PC-3 (cell line): Measurements from ENCODE around the gene EIF5A2. TPM values are rescaled to one million over a fixed set of nuclear protein-coding genes. Genes with fewer than 3 reads are reported as not detected.
A peak's percentile ranks its signal among the peaks of the same experiment; 100 is the strongest.

Experiments
- ATAC-seq: fragments of 200-7000 bp; cut with Tn5 transposase; 2 replicates; pipeline ENCODE4 v1.9.1; 2020; ENCODE audit warnings: mild to moderate bottlenecking, moderate library complexity
- BruUV-seq: library from RNA; stranded (reverse); fragments of 400-500 nt; replicated peaks from 2 replicates; lab custom pipeline; 2021; lab: Mats Ljungman, UMichigan
- CTCF ChIA-PET: fragments of 300-600 bp; sonication (Branson Sonifier 250); formaldehyde crosslinking; loops from one replicate; lab custom pipeline; 2022; ENCODE audit warnings: antibody characterized with exemption; lab: Charles Lee
- POLR2A ChIA-PET: fragments of 300-600 bp; sonication (Branson Sonifier 250); formaldehyde crosslinking; loops from one replicate; lab custom pipeline; 2022; ENCODE audit warnings: antibody characterized with exemption; ENCODE audit not compliant: unreplicated experiment; lab: Charles Lee
- DNase-seq: peaks from one replicate; pipeline ENCODE4 v3.0.0-alpha.2; 2015
- H2AFZ ChIP-seq: fragments of 300-600 bp; sonication (generic); 2 replicates; pipeline ENCODE4 v1.6.0; 2016; ENCODE audit warnings: antibody characterized with exemption, low read length
- H3F3A ChIP-seq: fragments of 300-600 bp; sonication (generic); one replicate; pipeline ENCODE4 v1.6.0; 2017; ENCODE audit warnings: antibody characterized with exemption, low read length, control low read depth, mild to moderate bottlenecking; ENCODE audit not compliant: unreplicated experiment
- H3K27ac ChIP-seq: fragments of 300-600 bp; sonication (generic); 2 replicates; pipeline ENCODE4 v1.5.1; 2016; ENCODE audit warnings: mild to moderate bottlenecking, low read length
- H3K27me3 ChIP-seq: fragments of 300-600 bp; sonication (generic); 2 replicates; pipeline ENCODE4 v1.6.1; 2016; ENCODE audit warnings: low read length, mixed read lengths
- H3K36me3 ChIP-seq: fragments of 300-600 bp; sonication (generic); 2 replicates; pipeline ENCODE4 v1.6.1; 2016; ENCODE audit warnings: low read depth, mixed run types, low read length, mixed read lengths
- H3K4me1 ChIP-seq: fragments of 300-600 bp; sonication (generic); 2 replicates; pipeline ENCODE4 v1.5.1; 2016; ENCODE audit warnings: low read length; ENCODE audit not compliant: insufficient read depth
- H3K4me2 ChIP-seq: fragments of 300-600 bp; sonication (generic); 2 replicates; pipeline ENCODE4 v1.6.0; 2016; ENCODE audit warnings: low read length
- H3K4me3 ChIP-seq: fragments of 300-600 bp; sonication (generic); 2 replicates; pipeline ENCODE4 v1.5.1; 2016; ENCODE audit warnings: mild to moderate bottlenecking, low read length, mixed read lengths
- H3K79me2 ChIP-seq: fragments of 300-600 bp; sonication (generic); 2 replicates; pipeline ENCODE4 v1.6.1; 2017; ENCODE audit warnings: low read length, mixed read lengths
- H3K9ac ChIP-seq: fragments of 300-600 bp; sonication (generic); 2 replicates; pipeline ENCODE4 v1.6.0; 2016; ENCODE audit warnings: mild to moderate bottlenecking, low read length
- H3K9me2 ChIP-seq: fragments of 300-600 bp; sonication (generic); replicated peaks from 2 replicates; pipeline ENCODE4 v1.6.1; 2016; ENCODE audit warnings: mixed run types, low read length, mixed read lengths
- H3K9me3 ChIP-seq: fragments of 300-600 bp; sonication (generic); 2 replicates; pipeline ENCODE4 v1.6.1; 2016; ENCODE audit warnings: low read length, mixed read lengths
- H4K20me1 ChIP-seq: fragments of 300-600 bp; sonication (generic); 2 replicates; pipeline ENCODE4 v1.6.1; 2016; ENCODE audit warnings: low read length, mixed read lengths
- CTCF ChIP-seq: fragments of 300-600 bp; sonication (generic); conservative IDR thresholded peaks from 2 replicates; pipeline ENCODE4 v1.5.1; 2017; ENCODE audit warnings: antibody characterized with exemption, low read depth, mild to moderate bottlenecking, low read length
- EZH2 ChIP-seq: fragments of 300-600 bp; sonication (generic); IDR thresholded peaks from one replicate; pipeline ENCODE4 v1.6.1; 2017; ENCODE audit warnings: antibody characterized with exemption, mild to moderate bottlenecking, low read length; ENCODE audit not compliant: unreplicated experiment
- EZH2phosphoT487 ChIP-seq: fragments of 300-600 bp; sonication (generic); IDR thresholded peaks from 2 replicates; pipeline ENCODE4 v1.6.1; 2018; ENCODE audit warnings: mild to moderate bottlenecking, antibody characterized with exemption, low read length, borderline replicate concordance
- intact Hi-C: fragments of 100-400 bp; cut with micrococcal nuclease; formaldehyde crosslinking; loops from 2 replicates; pipeline ENCODE4 v1.9.0; 2023
- total RNA-seq: library from RNA; depleted of rRNA; stranded (reverse); fragments of >200 nt; gene quantifications from 2 replicates; pipeline ENCODE4 v1.2.3, GENCODE V29; 2014

The EIF5A2 gene
- total RNA-seq, 1 experiment from 2014 or later = 11.1 TPM

- DNase-seq (no peak), ATAC-seq (no peak)
- TF ChIP-seq EZH2 = no peak
- no peak for TF ChIP-seq EZH2phosphoT487
- no peak for TF ChIP-seq CTCF
- no peak overlapping the region for H3K9ac ChIP-seq
- no peaks in the 10 kb centered on the region for H3K9me2 ChIP-seq
- peaks cover 32% of the 10 kb centered on the region for H3K4me1 ChIP-seq
- ChIA-PET POLR2A (no interaction called here), CTCF (no interaction called here)
- H3K79me2 ChIP-seq = peaks cover 5% of the 10 kb centered on the region
- H4K20me1 ChIP-seq = no peaks in the 10 kb centered on the region
- no peaks in the 10 kb centered on the region for H3F3A ChIP-seq
- intact Hi-C loops = loop anchor here (5.0 kb wide), 1 partner anchor 34 kb away; the partner anchor contains the start of gene RPL22L1
- H3K4me3 ChIP-seq = no peak overlapping the region
- no peaks in the 10 kb centered on the region for H3K27me3 ChIP-seq
- H2AFZ ChIP-seq = no peak overlapping the region
- no TSS peak for BruUV-seq
- peaks cover 4% of the 10 kb centered on the region; the same call in 1 of the 2 replicates for H3K9me3 ChIP-seq
- no peaks in the 10 kb centered on the region for H3K36me3 ChIP-seq
- no peak overlapping the region for H3K27ac ChIP-seq
- H3K4me2 ChIP-seq = peak overlapping the region; percentile 92; the same call in 1 of the 2 replicates
Observed at GRCh38 chr3:170905862-170906261, 2.6 kb downstream of the EIF5A2 start.

- H3K4me3 ChIP-seq = no peak overlapping the region
- ChIA-PET POLR2A (no interaction called here), CTCF (no interaction called here)
- no peaks in the 10 kb centered on the region for H3K9me2 ChIP-seq
- no peak for ATAC-seq
- no peak overlapping the region for H2AFZ ChIP-seq
- no peak for DNase-seq
- no peaks in the 10 kb centered on the region for H3K27me3 ChIP-seq
- no peak overlapping the region for H3K9ac ChIP-seq
- peaks cover 5% of the 10 kb centered on the region for H3K79me2 ChIP-seq
- no peaks in the 10 kb centered on the region for H3K36me3 ChIP-seq
- no peaks in the 10 kb centered on the region for H3K9me3 ChIP-seq
- intact Hi-C loops = no loop called here
- peaks cover 20% of the 10 kb centered on the region for H3K4me1 ChIP-seq
- H4K20me1 ChIP-seq = no peaks in the 10 kb centered on the region
- no TSS peak for BruUV-seq
- no peak for TF ChIP-seq CTCF
- TF ChIP-seq EZH2 = no peak
- TF ChIP-seq EZH2phosphoT487 = no peak
- H3F3A ChIP-seq = no peaks in the 10 kb centered on the region
- no peak overlapping the region for H3K4me2 ChIP-seq
- H3K27ac ChIP-seq = no peak overlapping the region
Observed at GRCh38 chr3:170903123-170903522, 5.3 kb downstream of the EIF5A2 start.

GRCh38 chr3:170899455-170899854 lies 9.0 kb downstream of the EIF5A2 start:
- POLR2A ChIA-PET = no interaction called here
- CTCF ChIA-PET = no interaction called here
- H3K36me3 ChIP-seq = no peaks in the 10 kb centered on the region; the same call in 1 of the 2 replicates
- ATAC-seq (no peak), DNase-seq (no peak)
- H3K9ac ChIP-seq = no peak overlapping the region
- H3K27me3 ChIP-seq = no peaks in the 10 kb centered on the region
- H3F3A ChIP-seq = no peaks in the 10 kb centered on the region
- no peak overlapping the region for H3K27ac ChIP-seq
- H3K9me2 ChIP-seq = no peaks in the 10 kb centered on the region
- BruUV-seq = no TSS peak
- no peak overlapping the region for H3K4me3 ChIP-seq
- H3K79me2 ChIP-seq = no peaks in the 10 kb centered on the region
- no peaks in the 10 kb centered on the region for H3K9me3 ChIP-seq
- no peaks in the 10 kb centered on the region for H4K20me1 ChIP-seq
- intact Hi-C loops = no loop called here
- TF ChIP-seq EZH2 = no peak
- no peak for TF ChIP-seq EZH2phosphoT487
- no peak for TF ChIP-seq CTCF
- no peak overlapping the region for H3K4me2 ChIP-seq
- H2AFZ ChIP-seq = no peak overlapping the region
- H3K4me1 ChIP-seq = no peaks in the 10 kb centered on the region
